Stimulated activated CD8-positive, alpha-beta memory T cell treated with anti-CD3 and anti-CD28 coated beads, Interleukin-4, amount 100 ng/mL, for 24 hours (primary cell): Measurements from ENCODE around the gene SMTNL2.
A peak's percentile ranks its signal among the peaks of the same experiment; 100 is the strongest.
"Not testable (repeated sequence)": the region's sequence is repeated elsewhere in the genome, so short reads cannot be mapped to it uniquely, and the experiment has no call there.

Experiments
- DNase-seq: peaks from one replicate; pipeline ENCODE4 v3.0.0-alpha.2; 2020; ENCODE audit warnings: low read depth

The SMTNL2 gene

GRCh38 chr17:4560421-4560820 is 23.9 kb upstream of the SMTNL2 start, which contains the start of gene GGT6:
Gene GGT6 (minus strand): TSS chr17:4560577. CDS start chr17:4560521, 56 bp downstream.
- DNase-seq, result no peak

DNA sequence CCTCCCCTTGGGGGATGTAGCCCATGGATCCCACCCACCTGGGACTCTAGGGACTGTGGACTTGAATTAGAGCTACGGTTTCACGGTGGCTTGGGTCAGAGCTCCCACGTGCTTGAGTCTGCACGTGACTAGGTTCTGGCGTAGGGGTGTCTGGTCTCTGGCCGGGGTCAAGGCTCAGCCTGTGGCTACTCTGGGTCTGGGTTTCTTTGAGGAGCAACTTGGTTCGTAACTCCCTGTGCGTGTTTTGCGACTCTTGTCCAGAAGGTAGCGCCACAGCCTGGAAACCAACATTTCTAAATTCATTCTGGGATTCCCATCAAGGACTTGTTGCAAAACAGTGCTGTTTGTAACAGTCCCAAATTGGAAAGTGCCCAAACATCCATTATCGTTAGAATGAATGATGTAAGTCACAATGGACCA is 23.5 kb upstream of the SMTNL2 start:
- no peak for DNase-seq

- no peak for DNase-seq
These were observed 22.0 kb upstream of the SMTNL2 start for GRCh38 chr17:4562015-4562969.

DNA sequence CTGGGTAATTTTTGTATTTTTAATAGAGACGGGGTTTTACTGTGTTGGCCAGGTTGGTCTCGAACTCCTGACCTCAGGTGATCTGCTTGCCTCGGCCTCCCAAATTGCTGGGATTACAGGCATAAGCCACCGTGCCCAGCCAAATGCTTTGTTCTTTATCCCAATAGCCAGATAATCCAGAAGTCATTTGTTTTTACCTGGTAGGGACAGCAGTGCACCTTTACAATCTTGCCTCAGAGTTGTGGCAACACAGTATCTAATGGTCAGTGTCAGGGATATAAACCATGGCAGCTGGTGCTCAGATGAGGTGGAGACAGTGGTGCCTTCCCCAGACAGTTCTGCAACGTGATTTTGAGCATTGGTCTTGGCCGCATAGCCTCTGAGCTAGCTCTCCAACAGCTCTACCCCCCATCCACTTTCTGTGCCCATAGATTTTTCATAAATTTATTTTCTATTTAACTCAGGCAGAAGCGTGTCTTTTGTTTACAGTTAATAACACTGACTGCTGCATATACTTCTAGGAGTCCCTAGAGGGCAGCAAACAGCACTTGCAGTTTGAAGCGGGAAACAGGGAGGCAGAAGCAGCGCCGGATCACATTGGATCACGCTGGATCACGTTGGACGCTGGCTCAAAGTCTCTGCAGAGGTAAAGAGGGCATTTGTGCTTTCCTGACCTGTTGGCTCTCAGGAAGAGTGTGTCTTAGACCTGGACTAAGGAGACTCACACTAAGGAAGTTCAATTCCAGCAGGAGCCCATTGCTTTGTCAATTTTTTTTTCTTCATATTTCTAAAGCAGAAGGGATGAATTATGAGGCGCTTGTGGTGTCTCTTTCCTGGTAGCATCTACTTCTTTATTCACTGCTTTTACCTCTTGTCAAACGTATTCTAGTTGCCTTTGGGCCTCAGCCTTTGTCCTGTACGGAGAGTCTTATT is 18.9 kb upstream of the SMTNL2 start:
- DNase-seq, result no peak

DNA sequence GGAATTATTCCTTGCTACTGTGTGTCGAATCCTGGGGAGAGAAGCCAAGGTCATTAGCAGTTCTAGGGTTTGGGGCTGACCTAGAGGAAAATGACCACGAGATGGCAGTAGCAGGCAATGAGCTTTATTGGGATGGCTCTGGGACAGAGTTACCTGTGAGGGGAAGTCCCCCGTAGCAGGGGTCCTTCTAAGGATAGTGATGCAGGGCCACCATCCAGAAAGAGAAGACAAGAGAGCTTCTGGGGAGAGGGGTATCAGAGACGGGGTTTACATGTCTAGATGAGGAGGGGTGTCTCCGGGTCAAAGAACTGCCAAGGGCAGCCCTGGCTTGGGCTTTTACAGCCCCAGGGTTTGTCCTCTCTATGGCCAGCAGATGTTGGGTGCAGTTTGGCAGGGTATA is 17.5 kb upstream of the SMTNL2 start:
- no peak for DNase-seq

- no peak for DNase-seq
These were observed 14.7 kb upstream of the SMTNL2 start for GRCh38 chr17:4569591-4569990.

DNA sequence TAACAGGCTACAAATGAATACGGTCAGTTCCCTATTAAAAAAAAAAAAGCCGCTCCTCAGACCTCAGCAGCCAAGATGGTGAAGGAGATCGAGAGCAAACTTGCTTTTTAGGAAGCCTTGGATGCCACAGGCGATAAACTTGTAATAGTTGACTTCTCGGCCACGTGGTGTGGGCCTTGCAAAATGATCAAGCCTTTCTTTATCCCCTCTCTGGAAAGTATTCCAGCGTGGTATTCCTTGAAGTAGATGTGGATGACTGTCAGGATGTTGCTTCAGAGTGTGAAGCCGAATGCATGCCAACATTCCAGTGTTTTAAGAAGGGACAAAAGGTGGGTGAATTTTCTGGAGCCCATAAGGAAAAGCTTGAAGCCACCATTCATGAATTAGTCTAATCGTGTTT is 12.2 kb upstream of the SMTNL2 start:
- no peak for DNase-seq

DNA sequence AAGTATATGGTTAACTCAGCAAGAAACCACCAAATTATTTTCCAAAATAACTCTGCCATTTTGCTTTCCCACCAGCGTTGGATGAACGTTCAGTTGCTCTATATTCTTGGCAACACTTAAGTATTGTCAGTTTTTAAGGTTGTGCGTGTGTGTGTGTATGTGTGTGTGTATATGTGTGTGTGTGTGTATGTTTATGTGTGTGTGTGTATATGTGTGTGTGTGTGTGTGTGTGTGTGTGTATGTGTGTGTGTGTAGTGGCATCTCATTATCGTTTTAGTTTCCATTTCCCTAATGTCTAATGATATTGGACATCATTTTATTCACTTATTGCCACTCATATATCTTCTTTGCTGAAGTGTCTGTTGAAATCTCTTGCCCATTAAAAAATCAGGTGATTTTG is 11.2 kb upstream of the SMTNL2 start:
- no peak for DNase-seq

DNA sequence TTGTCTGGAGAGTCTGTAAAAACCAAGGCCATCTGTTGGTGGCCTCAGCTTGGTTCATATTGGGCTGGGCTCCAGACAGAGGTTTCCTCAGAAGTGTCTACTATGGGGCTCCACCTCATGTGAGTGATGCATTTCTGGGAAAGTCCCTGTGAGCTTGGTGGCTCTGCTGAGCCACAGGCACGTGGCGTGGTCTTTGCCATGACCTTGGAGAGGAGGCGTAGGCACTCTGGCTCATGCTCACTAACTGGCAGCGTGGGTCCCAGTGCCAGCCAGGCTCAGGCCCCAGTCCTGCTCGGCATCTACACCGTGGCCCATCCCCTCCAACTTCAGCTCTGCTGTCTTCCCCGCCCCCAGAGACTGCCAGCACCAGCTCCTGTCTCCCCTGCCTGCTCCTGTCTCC is 10.7 kb upstream of the SMTNL2 start:
- peak; percentile 45 for DNase-seq

DNA sequence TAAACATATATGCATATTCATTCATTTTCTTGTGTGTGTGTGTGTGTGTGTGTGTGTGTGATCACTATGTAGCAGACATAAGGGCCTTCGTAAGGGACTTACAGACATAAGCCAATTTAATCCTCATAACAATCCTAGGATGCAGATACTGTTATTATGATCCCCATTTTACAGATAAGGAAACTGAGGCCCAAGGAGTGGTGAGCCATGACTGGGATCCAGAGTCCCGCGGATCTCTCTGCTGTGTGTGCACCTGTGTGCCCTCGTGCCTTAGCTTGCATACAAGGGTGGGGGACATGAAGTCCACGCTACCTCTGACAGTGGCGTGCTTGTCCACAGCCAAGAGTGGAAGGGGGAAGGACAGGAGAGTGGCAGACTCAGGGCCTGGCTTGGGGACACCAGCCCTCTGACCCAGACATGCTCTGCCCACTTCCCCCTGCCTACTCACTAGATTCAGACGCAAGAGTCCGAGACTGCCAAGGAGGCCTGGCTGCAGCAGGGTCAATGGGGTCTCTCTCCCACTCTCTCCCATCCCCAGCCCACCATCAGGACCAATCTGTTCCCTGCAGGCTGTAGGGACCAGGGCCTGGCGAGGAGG is 9.8 kb upstream of the SMTNL2 start:
- no peak for DNase-seq

- DNase-seq, result no peak
These were observed 8.2 kb upstream of the SMTNL2 start for GRCh38 chr17:4576161-4576558.

- no peak for DNase-seq
These were observed 7.5 kb upstream of the SMTNL2 start for GRCh38 chr17:4576729-4577322.

- DNase-seq, result no peak
These were observed 6.8 kb upstream of the SMTNL2 start for GRCh38 chr17:4577386-4577993.

DNA sequence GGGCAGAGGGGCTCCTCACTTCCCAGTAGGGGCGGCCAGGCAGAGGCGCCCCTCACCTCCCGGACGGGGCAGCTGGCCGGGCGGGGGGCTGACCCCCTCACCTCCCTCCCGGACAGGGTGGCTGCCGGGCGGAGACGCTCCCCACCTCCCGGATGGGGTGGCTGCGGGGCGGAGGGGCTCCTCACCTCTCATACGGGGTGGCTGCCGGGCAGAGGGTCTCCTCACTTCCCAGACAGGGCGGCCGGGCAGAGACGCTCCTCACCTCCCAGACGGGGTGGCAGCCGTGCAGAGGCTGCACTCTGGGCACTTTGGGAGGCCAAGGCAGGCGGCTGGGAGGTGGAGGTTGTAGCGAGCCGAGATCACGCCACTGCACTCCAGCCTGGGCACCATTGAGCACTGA is 6.0 kb upstream of the SMTNL2 start:
- DNase-seq, result not testable (repeated sequence)

- DNase-seq, result no peak
These were observed 4.7 kb upstream of the SMTNL2 start for GRCh38 chr17:4579678-4580077.

GRCh38 chr17:4580291-4580690 is 4.0 kb upstream of the SMTNL2 start:
- DNase-seq, result no peak

- DNase-seq, result no peak
These were observed 2.2 kb upstream of the SMTNL2 start for GRCh38 chr17:4582101-4582501.

GRCh38 chr17:4582691-4583090 is 1.6 kb upstream of the SMTNL2 start:
- DNase-seq, result no peak

- DNase-seq, result no peak
These were observed 1.1 kb upstream of the SMTNL2 start for GRCh38 chr17:4583206-4583605.

- no peak for DNase-seq
These were observed 588 bp upstream of the SMTNL2 start for GRCh38 chr17:4583782-4584100.

DNA sequence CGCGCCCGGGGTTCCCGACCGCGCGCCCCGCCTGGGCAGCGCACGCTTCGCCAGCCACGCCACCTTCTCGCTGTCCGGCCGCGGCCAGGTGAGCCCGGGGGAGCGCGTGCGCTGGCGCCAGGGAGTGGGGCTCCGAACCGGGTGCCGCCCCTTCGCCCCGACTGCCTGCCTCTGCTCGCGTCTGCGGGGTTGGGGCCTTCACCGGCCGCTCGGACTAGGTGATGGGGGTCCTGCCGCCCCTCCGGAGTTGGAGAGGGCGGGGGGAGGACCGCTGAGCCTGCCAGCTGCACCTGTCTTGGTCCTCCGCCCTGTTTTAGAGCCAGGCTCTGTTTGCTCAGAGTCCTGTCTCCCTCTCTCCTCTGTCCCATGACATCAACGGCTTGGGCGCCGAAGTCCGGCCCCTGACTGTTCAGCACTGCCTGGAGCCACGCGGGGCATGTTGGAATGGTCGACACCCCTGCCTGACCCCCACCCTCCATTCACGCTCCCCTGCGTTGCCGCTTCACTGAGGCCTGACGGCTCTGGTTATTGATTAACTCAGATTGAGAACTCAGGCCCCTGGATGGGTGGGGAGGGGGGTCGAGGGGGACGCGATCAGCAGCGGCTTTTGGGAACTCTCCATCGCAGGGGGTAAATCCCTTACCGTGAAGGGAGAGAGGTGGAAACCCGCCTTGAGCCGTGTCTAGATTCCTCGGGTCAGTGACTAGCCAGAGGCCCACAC is 748 bp downstream of the SMTNL2 start:
- DNase-seq, result no peak
